GM12891 (cell line): ENCODE results near the gene SCYL2.
"Not testable (repeated sequence)": the region's sequence is repeated elsewhere in the genome, so short reads cannot be mapped to it uniquely, and the experiment has no call there.

Experiments
- DNase-seq: peaks from one replicate; pipeline ENCODE4 v3.0.0; 2011; ENCODE audit warnings: low spot score; ENCODE audit not compliant: insufficient read length
- FAIRE-seq: peaks from 2 replicates; lab custom pipeline; 2011; peaks lifted over from hg19 to GRCh38; lab: Jason Lieb, UNC
- PAX5 ChIP-seq: IDR thresholded peaks from 2 replicates; pipeline ENCODE4 v1.6.1; 2011; ENCODE audit warnings: low read length, moderate library complexity, mild to moderate bottlenecking; ENCODE audit not compliant: insufficient read depth, severe bottlenecking
- POLR2A ChIP-seq: IDR thresholded peaks from 2 replicates; pipeline ENCODE4 v1.6.1; 2011; ENCODE audit warnings: low read depth, low read length, control low read depth
- POLR2AphosphoS5 ChIP-seq: IDR thresholded peaks from 2 replicates; pipeline ENCODE4 v1.6.1; 2011; ENCODE audit warnings: low read depth, low read length, control low read depth
- POU2F2 ChIP-seq: IDR thresholded peaks from 2 replicates; pipeline ENCODE4 v1.6.1; 2011; ENCODE audit warnings: low read depth, mild to moderate bottlenecking, control low read depth, low read length, moderate library complexity
- SPI1 ChIP-seq: IDR thresholded peaks from 2 replicates; pipeline ENCODE4 v1.6.1; 2011; ENCODE audit warnings: low read depth, low read length, control low read depth
- TAF1 ChIP-seq: IDR thresholded peaks from 2 replicates; pipeline ENCODE4 v1.6.1; 2011; ENCODE audit warnings: low read depth, low read length, control low read depth

The SCYL2 gene

GRCh38 chr12:100279159-100279558 is 12.2 kb downstream of the SCYL2 start:
- DNase-seq (no peak), FAIRE-seq (no peak)
- TF ChIP-seq TAF1 (no peak), POLR2A (no peak), POLR2AphosphoS5 (no peak), SPI1 (no peak), PAX5 (no peak), POU2F2 (no peak)

GRCh38 chr12:100279607-100280244 is 12.7 kb downstream of the SCYL2 start:
- FAIRE-seq (no peak), DNase-seq (no peak)
- TF ChIP-seq SPI1, result no peak
- no peak for TF ChIP-seq POU2F2
- TF ChIP-seq POLR2AphosphoS5, result no peak

- not testable (repeated sequence) for FAIRE-seq
Observed at GRCh38 chr12:100284556-100284955, 17.6 kb downstream of the SCYL2 start.

GRCh38 chr12:100289038-100289437 is 22.1 kb downstream of the SCYL2 start:
- FAIRE-seq (no peak), DNase-seq (no peak)
- TF ChIP-seq TAF1, result no peak
- no peak for TF ChIP-seq POLR2AphosphoS5

More at GRCh38 chr12:100284556-100284955, 17.6 kb downstream of the SCYL2 start:
- not testable (repeated sequence) for DNase-seq

- TF ChIP-seq POU2F2 (no peak), TAF1 (no peak), PAX5 (no peak), POLR2A (no peak), SPI1 (no peak), POLR2AphosphoS5 (no peak)
- DNase-seq (no peak), FAIRE-seq (no peak)
Observed at GRCh38 chr12:100290016-100290415, 23.0 kb downstream of the SCYL2 start.

GRCh38 chr12:100293017-100293416 is 26.0 kb downstream of the SCYL2 start:
- FAIRE-seq, result no peak
- DNase-seq, result no peak
- no peak for TF ChIP-seq POLR2A
- no peak for TF ChIP-seq PAX5
- TF ChIP-seq POLR2AphosphoS5, result no peak
- TF ChIP-seq SPI1, result no peak
- TF ChIP-seq TAF1, result no peak
- TF ChIP-seq POU2F2, result no peak

- DNase-seq, FAIRE-seq: not testable (repeated sequence)
Observed at GRCh38 chr12:100294366-100294765, 27.4 kb downstream of the SCYL2 start.

- no peak for TF ChIP-seq PAX5
- TF ChIP-seq SPI1, result no peak
- no peak for TF ChIP-seq POLR2AphosphoS5
- TF ChIP-seq POU2F2, result no peak
- TF ChIP-seq TAF1, result no peak
- no peak for TF ChIP-seq POLR2A
- FAIRE-seq (no peak), DNase-seq (no peak)
Observed at GRCh38 chr12:100295764-100296555, 29.0 kb downstream of the SCYL2 start.

GRCh38 chr12:100302081-100302480 is 35.1 kb downstream of the SCYL2 start:
- no peak for TF ChIP-seq POLR2AphosphoS5
- no peak for TF ChIP-seq POLR2A
- TF ChIP-seq PAX5, result no peak
- no peak for TF ChIP-seq SPI1
- no peak for TF ChIP-seq POU2F2
- TF ChIP-seq TAF1, result no peak
- DNase-seq, result no peak
- FAIRE-seq, result no peak

- TF ChIP-seq POLR2A, result no peak
- TF ChIP-seq PAX5, result no peak
- no peak for TF ChIP-seq TAF1
- no peak for TF ChIP-seq POLR2AphosphoS5
- no peak for TF ChIP-seq POU2F2
- TF ChIP-seq SPI1, result no peak
- no peak for FAIRE-seq
- no peak for DNase-seq
Observed at GRCh38 chr12:100303831-100304230, 36.9 kb downstream of the SCYL2 start.

GRCh38 chr12:100304334-100304733 is 37.4 kb downstream of the SCYL2 start:
- not testable (repeated sequence) for DNase-seq, FAIRE-seq

- not testable (repeated sequence) for FAIRE-seq, DNase-seq
Observed at GRCh38 chr12:100308138-100308537, 41.2 kb downstream of the SCYL2 start.
